H9 (cell line): ENCODE measurements around the gene LMF1. TPM values are rescaled to one million over a fixed set of nuclear protein-coding genes. Genes with fewer than 3 reads are reported as not detected.

Experiments
- DNase-seq: peaks from one replicate; pipeline ENCODE4 v3.0.0-alpha.2; 2017
- H2AFZ ChIP-seq: one replicate; pipeline ENCODE4 v1.6.1; 2013; ENCODE audit warnings: mild to moderate bottlenecking, low read length, control low read depth, moderate library complexity
- H2AK5ac ChIP-seq: 2 replicates; pipeline ENCODE4 v1.6.1; 2013; ENCODE audit warnings: low read length, control low read depth, mixed read lengths; ENCODE audit not compliant: insufficient read length
- H2BK120ac ChIP-seq: one replicate; pipeline ENCODE4 v1.6.1; 2013; ENCODE audit warnings: low read depth, mild to moderate bottlenecking, low read length, control low read depth, inconsistent platforms; ENCODE audit not compliant: poor library complexity, severe bottlenecking
- H2BK12ac ChIP-seq: 2 replicates; pipeline ENCODE4 v1.6.1; 2013; ENCODE audit warnings: low read length, control low read depth, mixed read lengths, low read depth; ENCODE audit not compliant: insufficient read length
- H2BK15ac ChIP-seq: 2 replicates; pipeline ENCODE4 v1.6.1; 2013; ENCODE audit warnings: low read depth, low read length, control low read depth
- H2BK20ac ChIP-seq: one replicate; pipeline ENCODE4 v1.6.1; 2013; ENCODE audit warnings: low read depth, mild to moderate bottlenecking, low read length, control low read depth, inconsistent platforms; ENCODE audit not compliant: poor library complexity, severe bottlenecking
- H2BK5ac ChIP-seq: 2 replicates; pipeline ENCODE4 v1.6.1; 2013; ENCODE audit warnings: low read length, control low read depth, mixed read lengths; ENCODE audit not compliant: insufficient read length
- H3K14ac ChIP-seq: 2 replicates; pipeline ENCODE4 v1.6.1; 2013; ENCODE audit warnings: low read length, control low read depth; ENCODE audit not compliant: insufficient read depth
- H3K18ac ChIP-seq: 2 replicates; pipeline ENCODE4 v1.6.1; 2013; ENCODE audit warnings: low read depth, mild to moderate bottlenecking, mixed read lengths, low read length, control low read depth; ENCODE audit not compliant: insufficient read length
- H3K23ac ChIP-seq: 2 replicates; pipeline ENCODE4 v1.6.1; 2013; ENCODE audit warnings: low read length, control low read depth, mixed read lengths, low read depth; ENCODE audit not compliant: insufficient read length
- H3K23me2 ChIP-seq: 2 replicates; pipeline ENCODE4 v1.6.1; 2013; ENCODE audit warnings: low read depth, mild to moderate bottlenecking, mixed read lengths, low read length, control low read depth; ENCODE audit not compliant: insufficient read length, poor library complexity, severe bottlenecking
- H3K27ac ChIP-seq: 2 replicates; pipeline ENCODE4 v1.5.1; 2013; ENCODE audit warnings: low read length, control low read depth, mixed read lengths, low read depth; ENCODE audit not compliant: insufficient read length
- H3K27me3 ChIP-seq: 2 replicates; pipeline ENCODE4 v1.6.1; 2013; ENCODE audit warnings: low read length, control low read depth, inconsistent platforms; ENCODE audit not compliant: insufficient read depth
- H3K4ac ChIP-seq: 2 replicates; pipeline ENCODE4 v1.6.1; 2013; ENCODE audit warnings: low read depth, mild to moderate bottlenecking, control low read depth, inconsistent platforms, low read length, moderate library complexity
- H3K4me1 ChIP-seq: 2 replicates; pipeline ENCODE4 v1.6.1; 2013; ENCODE audit warnings: low read length, control low read depth, inconsistent platforms; ENCODE audit not compliant: insufficient read depth
- H3K4me2 ChIP-seq: 2 replicates; pipeline ENCODE4 v1.6.1; 2013; ENCODE audit warnings: low read length, control low read depth, mixed read lengths; ENCODE audit not compliant: insufficient read length, insufficient read depth
- H3K56ac ChIP-seq: 2 replicates; pipeline ENCODE4 v1.6.1; 2013; ENCODE audit warnings: low read depth, mild to moderate bottlenecking, mixed read lengths, low read length, control low read depth; ENCODE audit not compliant: insufficient read length
- H3K79me1 ChIP-seq: 2 replicates; pipeline ENCODE4 v1.6.1; 2013; ENCODE audit warnings: low read depth, mild to moderate bottlenecking, moderate library complexity, low read length, control low read depth, inconsistent platforms; ENCODE audit not compliant: insufficient read depth, poor library complexity, severe bottlenecking
- H3K79me2 ChIP-seq: 2 replicates; pipeline ENCODE4 v1.6.1; 2013; ENCODE audit warnings: low read length, control low read depth, inconsistent platforms; ENCODE audit not compliant: insufficient read depth
- H3K9ac ChIP-seq: 2 replicates; pipeline ENCODE4 v1.6.1; 2013; ENCODE audit warnings: low read length, control low read depth, mixed read lengths; ENCODE audit not compliant: insufficient read length; ENCODE audit errors: extremely low read depth
- H3K9me3 ChIP-seq: one replicate; pipeline ENCODE4 v1.6.1; 2013; ENCODE audit warnings: low read depth, low read length, inconsistent platforms; ENCODE audit not compliant: control insufficient read depth
- H3T11ph ChIP-seq: one replicate; pipeline ENCODE4 v1.6.1; 2013; ENCODE audit warnings: mild to moderate bottlenecking, low read length, control low read depth, inconsistent platforms
- H4K20me1 ChIP-seq: one replicate; pipeline ENCODE4 v1.6.1; 2013; ENCODE audit not compliant: control insufficient read depth, insufficient read length, insufficient read depth
- H4K5ac ChIP-seq: 2 replicates; pipeline ENCODE4 v1.6.1; 2013; ENCODE audit warnings: low read depth, mild to moderate bottlenecking, mixed read lengths, low read length, control low read depth; ENCODE audit not compliant: insufficient read length
- H4K8ac ChIP-seq: replicated peaks from 2 replicates; pipeline ENCODE4 v1.6.1; 2013; ENCODE audit warnings: low read length, control low read depth, mixed read lengths, low read depth; ENCODE audit not compliant: insufficient read length
- H4K91ac ChIP-seq: 2 replicates; pipeline ENCODE4 v1.6.1; 2013; ENCODE audit warnings: low read depth, mild to moderate bottlenecking, moderate library complexity, mixed read lengths, low read length, control low read depth; ENCODE audit not compliant: insufficient read length
- H3K27ac Mint-ChIP-seq, 3 experiments: 2 replicates in 2 of 3; 3 replicates in 1 of 3; pipeline ENCODE4 v1.8.0; 2020 to 2021; ENCODE audit warnings: mixed read lengths in 3 of 3, mild to moderate bottlenecking in 1 of 3, moderate library complexity in 1 of 3
- H3K27me3 Mint-ChIP-seq: 2 replicates; pipeline ENCODE4 v1.8.0; 2021; ENCODE audit warnings: low read depth, mild to moderate bottlenecking, moderate library complexity, mixed read lengths
- H3K36me3 Mint-ChIP-seq, 3 experiments: 2 replicates in 2 of 3; 3 replicates in 1 of 3; pipeline ENCODE4 v1.8.0; 2020 to 2021; ENCODE audit warnings: low read depth in 3 of 3, mixed read lengths in 3 of 3; ENCODE audit not compliant: insufficient read depth in 1 of 3
- H3K4me1 Mint-ChIP-seq, 2 experiments: 2 replicates each; pipeline ENCODE4 v1.8.0; 2020; ENCODE audit warnings: mixed read lengths in 2 of 2
- H3K4me3 Mint-ChIP-seq, 2 experiments: 2 replicates in 1 of 2; 3 replicates in 1 of 2; pipeline ENCODE4 v1.8.0; 2020 to 2021; ENCODE audit warnings: mild to moderate bottlenecking in 2 of 2, mixed read lengths in 2 of 2, moderate library complexity in 1 of 2
- H3K9me3 Mint-ChIP-seq, 2 experiments: 2 replicates in 1 of 2; 3 replicates in 1 of 2; pipeline ENCODE4 v1.8.0; 2020; ENCODE audit warnings: mild to moderate bottlenecking in 2 of 2, mixed read lengths in 2 of 2, moderate library complexity in 1 of 2
- CTCF ChIP-seq: fragments of 200-600 bp; sonication (generic); conservative IDR thresholded peaks from 3 replicates; pipeline ENCODE4 v1.8.0; 2021; ENCODE audit warnings: antibody characterized with exemption, mild to moderate bottlenecking
- WGBS: extraction: QIAGEN DNeasy Blood & Tissue Kit; methylation state at CpG from one replicate; pipeline ENCODE4 v1.1.7; 2013; ENCODE audit warnings: missing lambda C conversion rate, low lambda C conversion rate, mixed read lengths; ENCODE audit not compliant: insufficient read length; ENCODE audit errors: extremely low coverage; 5-methylcytosine and 5-hydroxymethylcytosine counted together
- total RNA-seq: library from RNA; stranded (reverse); gene quantifications from 2 replicates; pipeline ENCODE4 v1.2.1, GENCODE V29; 2021

Gene LMF1
- total RNA-seq, 1 experiment from 2014 or later: 7.1 TPM

- H3K27ac Mint-ChIP-seq: no peak overlapping the region
- no peaks in the 10 kb centered on the region for H3K27me3 ChIP-seq
- no peaks in the 10 kb centered on the region for H3K9me3 Mint-ChIP-seq
- no peak overlapping the region for H3K27ac ChIP-seq
- no peaks in the 10 kb centered on the region for H3K79me1 ChIP-seq
- no peak overlapping the region for H3T11ph ChIP-seq
- no peaks in the 10 kb centered on the region; the same call in 1 of the 2 replicates for H3K27me3 Mint-ChIP-seq
- H2BK5ac ChIP-seq: no peak overlapping the region
- H4K8ac ChIP-seq: no peak overlapping the region
- no peak for TF ChIP-seq CTCF
- no peak overlapping the region for H3K23ac ChIP-seq
- WGBS: no CpG with 5 or more reads among the region's 20 CpGs
- H3K14ac ChIP-seq: no peak overlapping the region
- H3K4ac ChIP-seq: no peak overlapping the region
- no peaks in the 10 kb centered on the region for H3K36me3 Mint-ChIP-seq
- no peak overlapping the region for H3K4me3 Mint-ChIP-seq
- no peak overlapping the region for H3K9ac ChIP-seq
- H2AFZ ChIP-seq: no peak overlapping the region
- no peak overlapping the region for H2AK5ac ChIP-seq
- no peak overlapping the region for H3K18ac ChIP-seq
- no peak overlapping the region for H4K91ac ChIP-seq
- H3K4me1 Mint-ChIP-seq: peaks cover 0 to 18% of the 10 kb centered on the region in 2 experiments; a peak in 2 of 4 replicates
- no peak overlapping the region for H3K56ac ChIP-seq
- H3K4me2 ChIP-seq: no peak overlapping the region
- DNase-seq: no peak
- no peak overlapping the region for H2BK20ac ChIP-seq
- no peaks in the 10 kb centered on the region for H3K4me1 ChIP-seq
- no peak overlapping the region for H2BK12ac ChIP-seq
- H4K20me1 ChIP-seq: no peaks in the 10 kb centered on the region
- no peak overlapping the region for H2BK15ac ChIP-seq
- peaks cover 8% of the 10 kb centered on the region for H3K23me2 ChIP-seq
- no peak overlapping the region for H4K5ac ChIP-seq
- H3K79me2 ChIP-seq: no peaks in the 10 kb centered on the region
- no peak overlapping the region for H2BK120ac ChIP-seq
- no peaks in the 10 kb centered on the region for H3K9me3 ChIP-seq
Measured at GRCh38 chr16:887846-888245, 82.9 kb downstream of the LMF1 start.
